Measurements from ENCODE around the gene PSMD2. TPM values are rescaled to one million over a fixed set of nuclear protein-coding genes. Genes with fewer than 3 reads are reported as not detected.
A peak's percentile ranks its signal among the peaks of the same experiment; 100 is the strongest.

PSMD2 gene
- total RNA-seq: 364 and 388 TPM in 2 replicates

- peak; percentile 97 for DNase-seq (ENCODE audit: low read depth)
- no peak for TF ChIP-seq CTCF (IDR thresholded peaks at IDR 0.05; ENCODE audit: insufficient read depth, low read depth, low read length)
- H3K4me3 ChIP-seq (ENCODE audit: low read depth, low read length): peak within 1 kb of the TSS; percentile 75
Observed at GRCh38 chr3:184298759-184299487, at the start of gene PSMD2. Gene PSMD2 (plus strand): TSS chr3:184299241. CDS start chr3:184299267, 26 bp downstream.

- peak; percentile 98 for DNase-seq (ENCODE audit: low read depth)
- TF ChIP-seq CTCF (IDR thresholded peaks at IDR 0.05; ENCODE audit: insufficient read depth, low read depth, low read length): peak; percentile 43
Observed at GRCh38 chr3:184249412-184250166, 49.5 kb upstream of the PSMD2 start, which contains the start of gene EEF1AKMT4. Gene EEF1AKMT4 (plus strand): TSS chr3:184249672. CDS start chr3:184249695, 23 bp downstream.

GRCh38 chr3:184250167-184250828, 48.7 kb upstream of the PSMD2 start:
- peak overlapping the region; percentile 68 for H3K4me3 ChIP-seq (ENCODE audit: low read depth, low read length)
- peak; percentile 96 for TF ChIP-seq CTCF (IDR thresholded peaks at IDR 0.05; ENCODE audit: insufficient read depth, low read depth, low read length)
- peak; percentile 88 for DNase-seq (ENCODE audit: low read depth)

More at GRCh38 chr3:184249412-184250166, 49.5 kb upstream of the PSMD2 start, which contains the start of gene EEF1AKMT4:
- peak within 1 kb of the TSS; percentile 68 for H3K4me3 ChIP-seq (ENCODE audit: low read depth, low read length)

- TF ChIP-seq CTCF (IDR thresholded peaks at IDR 0.05; ENCODE audit: insufficient read depth, low read depth, low read length): no peak
- DNase-seq (ENCODE audit: low read depth): no peak
- H3K4me3 ChIP-seq (ENCODE audit: low read depth, low read length): no peak overlapping the region
Observed at GRCh38 chr3:184255291-184256039, 43.6 kb upstream of the PSMD2 start.

GRCh38 chr3:184257083-184257915, 41.7 kb upstream of the PSMD2 start:
- no peak for TF ChIP-seq CTCF (IDR thresholded peaks at IDR 0.05; ENCODE audit: insufficient read depth, low read depth, low read length)
- no peak for DNase-seq (ENCODE audit: low read depth)
- H3K4me3 ChIP-seq (ENCODE audit: low read depth, low read length): no peak overlapping the region

Data from fibroblast of villous mesenchyme (primary cell).